GM12878 (cell line): ENCODE measurements around the gene NOP10. TPM values are rescaled to one million over a fixed set of nuclear protein-coding genes. Genes with fewer than 3 reads are reported as not detected.

Experiments used
- CBX3 ChIP-seq: fragments of 200-600 bp; sonication (generic); IDR thresholded peaks from 2 replicates; pipeline ENCODE4 v1.6.1; 2016; ENCODE audit warnings: low read depth, borderline replicate concordance
- CREB1 ChIP-seq: IDR thresholded peaks from 2 replicates; pipeline ENCODE4 v1.6.1; 2012; ENCODE audit warnings: low read depth, mild to moderate bottlenecking, inconsistent platforms
- EGR1 ChIP-seq, 2 experiments: IDR thresholded peaks; 1 replicate in 1 of 2; 2 replicates in 1 of 2; pipeline ENCODE4 v1.6.1; 2011 to 2012; ENCODE audit warnings: low read depth in 2 of 2, low read length in 2 of 2, borderline replicate concordance in 1 of 2, mild to moderate bottlenecking in 1 of 2, moderate library complexity in 1 of 2
- FOXK2 ChIP-seq: fragments of 450-650 bp; IDR thresholded peaks from 2 replicates; pipeline ENCODE4 v1.6.1; 2017; ENCODE audit warnings: mild to moderate bottlenecking, moderate library complexity
- FOXM1 ChIP-seq: IDR thresholded peaks from 2 replicates; pipeline ENCODE4 v1.6.1; 2012; ENCODE audit warnings: low read depth, mild to moderate bottlenecking, inconsistent platforms, low read length, moderate library complexity
- IRF3 ChIP-seq: fragments of 450-650 bp; IDR thresholded peaks from 2 replicates; pipeline ENCODE4 v1.6.1; 2014; ENCODE audit warnings: mild to moderate bottlenecking
- KDM1A ChIP-seq: fragments of 200-600 bp; sonication (generic); IDR thresholded peaks from 2 replicates; pipeline ENCODE4 v1.6.1; 2016; ENCODE audit warnings: borderline replicate concordance
- NFYA ChIP-seq: IDR thresholded peaks from 2 replicates; pipeline ENCODE4 v1.6.1; 2011; ENCODE audit warnings: low read depth, mild to moderate bottlenecking, low read length, improper control_type of control experiment, borderline replicate concordance
- NFYB ChIP-seq: IDR thresholded peaks from 2 replicates; pipeline ENCODE4 v1.6.1; 2011; ENCODE audit warnings: low read depth, mild to moderate bottlenecking, low read length, improper control_type of control experiment, moderate library complexity; ENCODE audit not compliant: insufficient read depth
- POLR2A ChIP-seq: IDR thresholded peaks from 2 replicates; pipeline ENCODE4 v1.6.1; 2011; ENCODE audit warnings: low read depth, mild to moderate bottlenecking, low read length
- PRDM15 ChIP-seq: fragments of 450-650 bp; formaldehyde crosslinking; IDR thresholded peaks from 2 replicates; pipeline ENCODE4 v1.4.0; 2020; ENCODE audit warnings: mild to moderate bottlenecking, moderate library complexity
- RB1 ChIP-seq: fragments of 450-650 bp; formaldehyde crosslinking; IDR thresholded peaks from 2 replicates; pipeline ENCODE4 v1.6.1; 2017; ENCODE audit warnings: mild to moderate bottlenecking, borderline replicate concordance
- RCOR1 ChIP-seq: conservative IDR thresholded peaks from 2 replicates; pipeline ENCODE4 v1.6.1; 2012; ENCODE audit warnings: low read depth, low read length, improper control_type of control experiment
- RELA ChIP-seq: fragments of 450-650 bp; IDR thresholded peaks from 2 replicates; pipeline ENCODE4 v1.8.0; 2014; ENCODE audit warnings: borderline replicate concordance; ENCODE audit not compliant: partially characterized antibody
- RELB ChIP-seq: fragments of 450-650 bp; IDR thresholded peaks from 2 replicates; pipeline ENCODE4 v1.6.1; 2017; ENCODE audit warnings: low read depth, mild to moderate bottlenecking, moderate library complexity
- SIN3A ChIP-seq: IDR thresholded peaks from 2 replicates; pipeline ENCODE4 v1.6.1; 2012; ENCODE audit warnings: low read depth, low read length, improper control_type of control experiment
- SMARCA5 ChIP-seq: fragments of 450-650 bp; IDR thresholded peaks from 2 replicates; pipeline ENCODE4 v1.6.1; 2017; ENCODE audit warnings: mild to moderate bottlenecking
- SPI1 ChIP-seq: IDR thresholded peaks from 2 replicates; pipeline ENCODE4 v1.6.1; 2011; ENCODE audit warnings: low read depth, mild to moderate bottlenecking, low read length, moderate library complexity, borderline replicate concordance; ENCODE audit not compliant: insufficient read depth
- SREBF1 ChIP-seq: IDR thresholded peaks from 2 replicates; pipeline ENCODE4 v1.6.1; 2012; ENCODE audit warnings: mild to moderate bottlenecking, low read length
- SUZ12 ChIP-seq: fragments of 200-600 bp; sonication (generic); IDR thresholded peaks from one replicate; pipeline ENCODE4 v1.6.1; 2018; ENCODE audit warnings: antibody characterized with exemption, mild to moderate bottlenecking; ENCODE audit not compliant: unreplicated experiment
- YBX1 ChIP-seq: fragments of 450-650 bp; IDR thresholded peaks from 2 replicates; pipeline ENCODE4 v1.6.1; 2016; ENCODE audit warnings: antibody characterized with exemption
- polyA plus RNA-seq, 11 experiments: library from polyadenylated mRNA; depleted of rRNA in 4 of 11; unstranded in 6 of 11; stranded (reverse) in 5 of 11; fragments of >200 nt; fragmentation: Nextera tagmentation in 4 of 11; fragmentation: Illumina TruSeq in 1 of 11; extraction: Ambion mirVana in 4 of 11; extraction: Trizol in 1 of 11; gene quantifications; 1 replicate in 1 of 11; 2 replicates in 10 of 11; pipeline versions ENCODE4 v1.2.1 to v1.2.3, GENCODE V29; 2011 to 2016; ENCODE audit warnings: inconsistent platforms in 2 of 11, missing spikeins in 2 of 11, low read depth in 1 of 11
- total RNA-seq, 4 experiments: library from RNA; depleted of rRNA in 3 of 4; stranded (reverse); fragments of >200 nt in 3 of 4; fragmentation: Illumina TruSeq in 1 of 4; extraction: Trizol in 1 of 4; gene quantifications; 2 replicates each; pipeline versions ENCODE4 v1.2.1 to v1.2.3, GENCODE V29; 2013 to 2021

The NOP10 gene
- total and polyA plus RNA-seq, 10 of the 15 experiments (the other 5 are each of a cell fraction or from before 2014, with no cell fraction given) = 225 to 1,778 (median 537) TPM

- TF ChIP-seq SREBF1 (no peak), NFYB (no peak), EGR1 (IDR thresholded peaks at IDR 0.05; ENCODE audit: borderline replicate concordance in 1 of 2, low read depth in 2 of 2, low read length in 2 of 2) (peak; percentile 14 to 82), YBX1 (no peak), SMARCA5 (peak; percentile 97), RCOR1 (0 out of 2 replicates have a peak, but pooled peaks have one; percentile 25), RELA (peak; percentile 68), KDM1A (no peak), SUZ12 (no peak), SIN3A (peak; percentile 75; the same call in 1 of the 2 replicates), IRF3 (no peak), FOXK2 (peak; percentile 68), POLR2A (peak; percentile 87), RB1 (peak; percentile 83; the same call in 1 of the 2 replicates), NFYA (no peak), CREB1 (peak; percentile 85), CBX3 (no peak), SPI1 (no peak), FOXM1 (peak; percentile 72; the same call in 1 of the 2 replicates), RELB (peak; percentile 71), PRDM15 (CRISPR knock-in tag) (no peak)
Measured at GRCh38 chr15:34342737-34343575, at the start of gene NOP10, which contains the start of gene NUTM1 (continued).
